Muscle of arm (tissue), 14 donors: ENCODE measurements around the gene RSPH4A. TPM values are rescaled to one million over a fixed set of nuclear protein-coding genes. Genes with fewer than 3 reads are reported as not detected.
"Not testable (repeated sequence)": the region's sequence is repeated elsewhere in the genome, so short reads cannot be mapped to it uniquely, and the experiment has no call there.

ENCODE experiments used
- DNase-seq: peaks from one replicate; pipeline ENCODE4 v3.0.0-alpha.2; 2013
- long read RNA-seq, 11 donors: transcript quantifications; one replicate each; lab custom pipeline, GENCODE V29; 2026
- polyA plus RNA-seq, 12 donors: library from polyadenylated mRNA; unstranded; fragments of 120-200 nt; gene quantifications; one replicate each; pipeline ENCODE4 v1.2.1, GENCODE V29; 2013; ENCODE audit not compliant: insufficient read length in 12 of 12

Gene RSPH4A
- polyA plus RNA-seq = 1 to 10 TPM in 1 of 12 donors, under 1 TPM in 9, not detected in 2; 0.39 to 1.4 (median 0.61) TPM
- long read RNA-seq, donor 1 = 0 reads
- long read RNA-seq, donor 2 = 0 reads
- long read RNA-seq, donor 3 = 0 reads
- long read RNA-seq, donor 4 = 0 reads
- long read RNA-seq, donor 5 = 0 reads
- long read RNA-seq, donor 6 = 0 reads
- long read RNA-seq, donor 7 = 0 reads
- long read RNA-seq, donor 8 = 0 reads
- long read RNA-seq, donor 9 = 0 reads
- long read RNA-seq, donor 10 = 0 reads
- long read RNA-seq, donor 11 = 0 reads

GRCh38 chr6:116615937-116616736, at the start of gene RSPH4A:
Gene RSPH4A (plus strand): TSS chr6:116616479. CDS start chr6:116616624, 145 bp downstream.
- DNase-seq = peak; percentile 95

DNA sequence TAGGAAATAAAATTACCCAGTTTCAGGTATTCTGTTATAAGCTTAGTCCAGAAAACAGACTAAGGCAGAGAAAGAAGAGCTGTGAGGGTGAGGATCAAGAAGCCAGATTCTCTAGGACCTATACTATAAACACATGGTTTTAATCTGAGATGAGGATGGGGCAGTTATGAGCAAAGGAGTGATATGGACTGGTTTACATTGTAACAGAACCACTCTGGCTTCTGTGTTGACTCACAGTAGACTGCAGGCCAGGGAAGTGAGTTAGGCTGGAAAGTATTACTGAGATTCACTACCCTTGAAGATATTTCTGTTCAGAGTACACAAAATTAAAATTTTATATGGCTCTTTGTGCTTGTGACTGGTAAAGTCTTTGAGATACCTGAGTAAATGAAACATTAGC, 48.2 kb upstream of the RSPH4A start:
- DNase-seq = no peak

DNA sequence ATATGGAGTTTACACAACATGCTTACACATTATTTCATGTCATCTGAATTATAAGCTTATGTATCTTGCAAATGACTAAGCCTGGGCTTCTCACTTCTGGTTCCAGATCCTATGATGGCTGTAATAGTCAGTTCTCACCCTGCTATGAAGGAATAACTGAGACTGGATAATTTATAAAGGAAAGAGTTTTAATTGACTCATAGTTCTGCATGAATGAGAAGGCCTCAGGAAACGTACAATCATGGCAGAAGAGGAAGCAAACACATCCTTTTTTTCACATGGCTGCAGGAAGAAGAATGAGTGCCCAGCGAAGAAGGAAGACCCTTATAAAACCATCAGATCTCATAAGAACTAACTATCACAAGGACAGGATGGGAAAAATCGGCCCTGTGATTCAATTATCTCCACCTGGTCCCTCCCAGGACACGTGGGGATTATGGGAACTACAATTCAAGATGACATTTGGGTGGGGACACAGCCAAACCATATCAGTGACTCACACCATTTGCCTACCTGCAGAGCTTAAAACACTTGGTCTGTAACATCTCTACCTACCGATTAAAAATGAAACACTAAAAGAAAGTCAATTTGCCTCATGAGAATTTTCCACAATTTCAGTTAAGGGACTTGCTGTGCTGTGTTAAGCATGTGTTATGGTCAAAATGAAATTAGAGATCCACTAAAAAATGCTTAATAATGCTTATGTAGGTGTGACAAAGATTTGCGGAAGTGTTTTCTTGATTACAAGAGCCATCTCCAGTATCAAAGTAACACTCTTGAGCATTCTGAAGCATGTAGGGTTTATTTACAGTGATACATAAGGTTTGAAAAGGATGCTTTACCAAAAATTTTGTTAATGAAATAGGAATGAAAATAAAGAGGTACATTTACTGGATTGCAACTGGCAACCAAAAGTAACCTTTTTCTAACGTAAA, 47.2 kb upstream of the RSPH4A start:
- no peak for DNase-seq

- peak; percentile 98 for DNase-seq
These were observed 45.2 kb upstream of the RSPH4A start, which contains the start of gene RWDD1 for GRCh38 chr6:116570856-116571682. Gene RWDD1 (plus strand): TSS chr6:116571504. CDS start chr6:116571583, 79 bp downstream.

DNA sequence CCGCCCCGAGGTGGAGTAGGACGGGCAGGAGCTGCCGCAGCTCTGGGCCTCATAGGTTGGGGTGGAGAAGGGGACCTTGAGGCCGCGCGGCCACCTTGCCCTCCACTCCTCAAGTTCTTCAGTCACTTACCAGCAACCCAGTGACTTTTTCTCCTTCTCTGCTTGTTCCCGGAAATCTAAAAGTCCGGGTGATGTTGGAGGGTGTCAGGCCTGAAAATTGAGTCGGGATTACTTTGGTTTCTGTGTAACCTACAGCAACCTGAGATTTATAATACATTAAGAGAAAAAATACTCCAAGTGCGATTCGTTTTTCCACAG, 44.6 kb upstream of the RSPH4A start:
- no peak for DNase-seq

DNA sequence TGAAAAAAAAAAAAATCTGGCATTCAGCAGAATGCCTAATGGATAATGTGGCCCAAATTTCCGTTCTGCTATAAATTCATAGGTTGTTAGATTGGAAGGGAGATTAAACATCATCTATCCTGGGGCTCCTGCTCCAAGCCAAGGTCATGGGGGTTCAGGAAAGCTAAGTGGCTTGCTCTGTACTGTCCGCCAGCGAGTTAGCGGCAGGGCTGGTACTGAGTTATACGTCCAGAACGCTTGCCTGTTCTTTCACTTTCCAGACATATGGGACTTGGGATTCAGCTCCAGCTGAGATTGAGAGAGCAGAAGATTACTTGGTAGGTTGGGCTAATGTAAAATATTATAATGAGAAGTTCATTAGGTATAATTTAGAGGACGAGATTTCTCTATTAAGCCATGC, 44.1 kb upstream of the RSPH4A start:
- DNase-seq = no peak

- no peak for DNase-seq
These were observed 41.1 kb upstream of the RSPH4A start for GRCh38 chr6:116575227-116575626.

DNA sequence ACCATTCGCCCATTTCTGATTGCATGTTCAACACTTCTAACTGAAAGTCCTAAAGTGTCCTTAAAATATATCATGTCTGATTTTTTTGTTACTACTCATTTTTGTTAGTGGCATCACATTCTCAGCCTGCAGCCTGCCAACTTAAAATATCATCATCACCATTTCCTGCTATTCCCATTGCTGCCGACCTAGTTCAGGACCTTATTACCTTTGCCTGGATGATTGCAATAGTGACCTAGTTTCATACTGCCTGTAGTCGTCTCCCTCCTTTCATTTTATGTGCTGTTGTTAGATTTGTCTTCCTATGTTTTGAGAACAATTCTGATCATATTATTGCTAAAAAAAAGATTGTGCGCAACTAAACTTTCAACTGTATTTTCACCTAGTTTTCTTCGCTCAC, 38.8 kb upstream of the RSPH4A start:
- no peak for DNase-seq

DNA sequence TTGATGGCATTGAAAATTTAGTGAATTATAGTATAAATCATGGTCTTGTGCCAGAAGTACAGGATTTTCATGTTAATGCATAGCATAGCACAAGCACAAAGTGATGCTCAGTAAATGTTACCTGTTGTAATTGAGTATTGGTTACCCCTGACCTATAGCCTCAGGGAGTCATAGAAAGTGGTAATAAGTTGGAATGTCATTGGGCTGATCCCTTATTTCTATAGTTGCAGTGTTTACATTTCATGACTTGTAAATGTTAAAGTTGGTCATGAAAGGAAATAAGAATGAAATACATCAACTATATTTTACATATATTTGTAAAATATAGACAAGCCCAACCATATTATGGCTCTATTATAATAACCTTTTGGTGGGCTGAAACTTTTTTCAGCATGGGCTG, 37.9 kb upstream of the RSPH4A start:
- DNase-seq = no peak

DNA sequence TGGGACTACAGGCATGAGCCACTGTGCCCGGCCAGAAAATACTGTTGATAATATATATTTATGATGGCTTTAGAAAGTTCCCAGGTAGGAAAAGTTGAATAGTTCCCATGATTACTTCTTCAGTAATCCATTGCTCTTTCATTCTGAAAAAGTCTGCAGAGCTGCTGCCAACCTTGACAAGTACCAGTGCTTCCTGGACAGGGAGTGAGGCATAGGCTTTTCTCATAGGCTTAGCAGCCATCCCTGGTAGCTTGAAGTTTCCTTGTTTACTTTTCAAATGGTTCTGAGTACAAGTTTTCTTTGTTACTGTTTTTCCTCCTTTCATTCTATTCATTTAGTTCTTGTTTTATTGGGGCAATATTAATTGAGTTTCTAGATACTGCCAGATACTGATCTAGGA, 37.1 kb upstream of the RSPH4A start:
- no peak for DNase-seq

GRCh38 chr6:116580198-116580597, 36.1 kb upstream of the RSPH4A start:
- DNase-seq = no peak

DNA sequence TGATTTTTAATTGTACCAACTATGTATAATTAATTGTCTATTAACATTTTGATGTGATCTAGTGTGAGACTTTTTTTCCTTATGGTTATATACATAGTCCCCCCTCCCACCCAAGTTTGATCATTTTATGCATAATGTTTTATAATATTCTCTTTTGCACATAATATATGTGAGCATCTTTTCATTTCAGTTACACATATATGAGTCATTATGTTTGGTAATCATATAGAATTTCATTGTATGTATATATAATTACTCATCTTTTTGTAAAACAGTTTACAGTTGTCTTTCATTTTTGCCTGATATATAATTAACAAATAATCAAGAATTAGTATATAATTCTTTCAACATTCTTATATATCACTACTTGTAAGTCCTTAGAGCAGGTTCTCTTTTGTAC, 30.0 kb upstream of the RSPH4A start:
- DNase-seq = no peak

- no peak for DNase-seq
These were observed 29.5 kb upstream of the RSPH4A start for GRCh38 chr6:116586738-116587137.

- DNase-seq = no peak
These were observed 21.0 kb upstream of the RSPH4A start for GRCh38 chr6:116595247-116595646.

DNA sequence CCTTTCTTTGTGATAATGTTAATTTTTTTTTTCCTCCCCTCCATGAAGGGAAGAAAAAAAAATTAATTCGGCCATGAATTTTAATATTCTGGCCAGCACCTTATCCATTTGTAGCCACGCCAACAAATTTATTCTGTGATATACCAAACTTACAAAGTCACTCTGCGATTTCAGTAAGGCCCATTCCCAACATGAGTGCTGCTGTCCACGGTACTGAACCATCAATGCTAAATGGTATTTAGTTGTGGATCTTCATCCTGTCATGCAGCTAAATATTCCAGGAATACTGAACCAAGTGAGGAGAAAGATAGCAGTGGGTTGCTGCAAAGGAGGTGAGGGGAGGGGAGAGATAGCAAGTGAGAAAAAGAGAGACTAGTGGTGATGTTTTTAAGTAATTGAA, 19.5 kb upstream of the RSPH4A start:
- peak; percentile 17 for DNase-seq

DNA sequence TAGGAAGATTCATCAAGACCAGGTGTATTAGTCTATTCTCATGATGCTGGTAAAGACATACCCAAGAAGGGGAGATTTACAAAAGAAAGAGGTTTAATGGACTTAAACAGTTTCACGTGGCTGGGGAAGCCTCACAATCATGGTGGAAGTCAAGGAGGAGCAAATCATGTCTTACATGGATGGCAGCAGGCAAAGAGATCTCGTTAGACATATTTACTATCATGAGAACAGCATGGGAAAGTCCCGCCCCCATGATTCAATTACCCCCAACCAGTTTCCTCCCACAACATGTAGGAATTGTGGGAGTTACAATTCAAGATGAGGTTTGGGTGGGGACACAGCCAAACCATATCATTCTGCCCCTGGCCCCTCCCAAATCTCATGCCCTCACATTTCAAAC, 12.4 kb upstream of the RSPH4A start:
- not testable (repeated sequence) for DNase-seq

- DNase-seq = not testable (repeated sequence)
These were observed 11.4 kb upstream of the RSPH4A start for GRCh38 chr6:116604868-116605267.

- no peak for DNase-seq
These were observed 10.3 kb upstream of the RSPH4A start for GRCh38 chr6:116605935-116606334.

GRCh38 chr6:116611056-116611455, 5.2 kb upstream of the RSPH4A start:
- DNase-seq = no peak

- no peak for DNase-seq
These were observed 416 bp downstream of the RSPH4A start for GRCh38 chr6:116616737-116617053.

DNA sequence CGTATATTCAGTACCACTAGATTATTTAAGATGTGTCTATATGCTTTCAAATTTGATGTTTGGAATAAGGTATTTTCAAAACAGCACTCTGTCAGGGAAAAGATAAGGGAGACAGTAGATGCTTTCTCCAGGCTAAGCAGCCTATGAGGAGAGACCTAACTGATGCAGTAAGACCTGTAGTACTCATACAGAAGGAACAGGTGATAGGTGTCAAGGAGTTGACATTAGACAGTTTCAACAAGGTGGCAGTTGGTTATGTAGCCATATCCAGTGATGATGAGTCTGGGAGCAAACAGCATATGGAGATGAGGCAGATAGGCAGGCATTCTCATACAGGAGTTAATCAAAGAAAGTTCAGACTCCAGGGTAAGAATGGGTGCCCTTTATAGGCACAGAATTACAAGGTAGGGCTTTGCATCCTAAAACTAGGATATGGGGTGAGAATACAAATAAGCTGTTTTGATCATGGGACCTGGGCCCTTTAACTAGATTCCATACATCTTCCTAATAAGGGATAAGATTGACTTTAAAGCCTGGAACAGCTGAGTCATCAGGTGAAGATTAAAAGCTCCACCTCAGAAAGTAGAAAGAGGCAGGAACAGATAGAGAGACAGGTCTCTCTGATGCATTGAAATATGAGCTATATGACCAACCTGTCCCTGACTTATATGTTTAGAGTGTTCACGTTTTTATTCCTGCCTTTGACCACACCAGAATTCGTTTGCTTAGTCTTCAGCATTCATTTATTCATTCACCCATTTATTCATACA, 7.9 kb downstream of the RSPH4A start:
- DNase-seq = no peak
